OCI-LY1 (cell line): ENCODE results near the gene CD86.

ENCODE experiments used
- EZH2 ChIP-seq: fragments of 200-600 bp; sonication (generic), shearing (Covaris generic); IDR thresholded peaks from 2 replicates; pipeline ENCODE4 v1.8.0; 2017; ENCODE audit warnings: borderline replicate concordance, mixed run types, mild to moderate bottlenecking, antibody characterized with exemption, low read length, moderate library complexity, mixed read lengths
- TF ChIP-seq, protein P1 (sequence below): fragments of 200-600 bp; sonication (generic), shearing (Covaris generic); IDR thresholded peaks from 2 replicates; pipeline ENCODE4 v1.5.1; 2017; ENCODE audit warnings: mild to moderate bottlenecking, antibody characterized with exemption, low read length, moderate library complexity, mixed read lengths

DNA sequence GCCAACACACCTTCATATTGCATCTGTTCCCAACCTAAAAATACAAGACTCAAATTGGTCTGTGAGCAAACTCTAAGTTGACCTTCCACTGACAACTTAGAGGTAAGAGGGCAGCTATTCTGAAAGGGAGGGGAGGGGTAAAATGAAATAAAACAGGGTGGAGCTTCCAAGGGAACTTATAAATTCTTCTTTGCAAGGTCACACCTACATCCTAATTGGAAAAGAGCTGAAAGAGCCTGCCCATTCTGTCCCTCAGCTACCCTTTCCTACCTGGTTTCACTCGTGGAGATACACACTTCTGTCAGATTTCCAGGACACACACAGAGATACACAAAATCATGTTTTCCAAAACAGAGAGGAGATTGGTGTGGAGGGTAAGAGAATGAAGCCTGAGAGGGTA, 34.1 kb upstream of the CD86 start:
- TF ChIP-seq EZH2, result no peak
- TF ChIP-seq, protein P1, sequence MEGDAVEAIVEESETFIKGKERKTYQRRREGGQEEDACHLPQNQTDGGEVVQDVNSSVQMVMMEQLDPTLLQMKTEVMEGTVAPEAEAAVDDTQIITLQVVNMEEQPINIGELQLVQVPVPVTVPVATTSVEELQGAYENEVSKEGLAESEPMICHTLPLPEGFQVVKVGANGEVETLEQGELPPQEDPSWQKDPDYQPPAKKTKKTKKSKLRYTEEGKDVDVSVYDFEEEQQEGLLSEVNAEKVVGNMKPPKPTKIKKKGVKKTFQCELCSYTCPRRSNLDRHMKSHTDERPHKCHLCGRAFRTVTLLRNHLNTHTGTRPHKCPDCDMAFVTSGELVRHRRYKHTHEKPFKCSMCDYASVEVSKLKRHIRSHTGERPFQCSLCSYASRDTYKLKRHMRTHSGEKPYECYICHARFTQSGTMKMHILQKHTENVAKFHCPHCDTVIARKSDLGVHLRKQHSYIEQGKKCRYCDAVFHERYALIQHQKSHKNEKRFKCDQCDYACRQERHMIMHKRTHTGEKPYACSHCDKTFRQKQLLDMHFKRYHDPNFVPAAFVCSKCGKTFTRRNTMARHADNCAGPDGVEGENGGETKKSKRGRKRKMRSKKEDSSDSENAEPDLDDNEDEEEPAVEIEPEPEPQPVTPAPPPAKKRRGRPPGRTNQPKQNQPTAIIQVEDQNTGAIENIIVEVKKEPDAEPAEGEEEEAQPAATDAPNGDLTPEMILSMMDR, result no peak
